ENCODE results near the gene SERINC5. TPM values are rescaled to one million over a fixed set of nuclear protein-coding genes. Genes with fewer than 3 reads are reported as not detected.

Gene SERINC5
- total RNA-seq, 1 experiment from 2014 or later, result 70.6 TPM

DNA sequence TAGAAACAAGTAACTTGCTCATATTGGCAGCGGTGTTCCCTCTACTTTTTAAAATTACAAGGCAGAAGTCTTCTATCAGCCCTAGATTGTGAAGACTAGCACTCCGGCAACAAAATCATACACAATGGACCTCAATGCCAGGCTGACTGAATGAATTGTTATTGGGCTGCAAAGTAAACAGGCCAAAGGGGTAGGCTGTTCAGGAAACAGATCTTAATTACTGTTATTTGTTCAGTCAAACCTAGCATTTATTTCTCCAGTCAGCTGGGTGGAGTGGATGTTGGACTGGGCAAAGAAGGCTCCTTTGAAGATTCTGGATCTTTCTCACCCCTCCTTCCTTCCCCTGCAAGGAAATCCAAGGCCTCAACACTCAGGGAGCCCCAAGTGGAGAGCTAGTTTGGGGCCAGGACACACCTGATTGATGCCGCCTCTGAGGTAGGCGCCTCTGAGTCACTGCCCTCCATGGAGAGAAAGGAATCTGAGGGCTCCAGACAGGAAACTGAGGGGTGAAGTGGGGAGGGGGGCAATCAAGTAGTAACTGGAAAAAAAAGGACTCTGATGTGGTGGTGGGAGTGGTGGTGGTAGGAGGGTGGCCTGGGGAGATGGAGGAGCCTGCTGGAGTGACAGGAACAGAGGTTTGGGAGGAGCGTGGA is 35.5 kb downstream of the SERINC5 start:
- peaks cover 14% of the 10 kb centered on the region for H3K4me1 ChIP-seq (ENCODE audit: control insufficient read depth, insufficient read depth, low read length)
- ATAC-seq (no peak), DNase-seq (ENCODE audit: low read depth, low spot score) (no peak)
- in situ Hi-C loops (cut with HindIII; ENCODE audit: low pct_unique_long_range_greater_than_20kb, low sequenced_read_pairs) (no loop called here), intact Hi-C loops (cut with micrococcal nuclease; ENCODE audit: unreplicated experiment) (no loop called here)
- H3K27ac ChIP-seq (ENCODE audit: low read length), result no peak overlapping the region
- ChIA-PET CTCF (no interaction called here), POLR2A (no interaction called here)
- BruUV-seq (replicated peaks), result no TSS peak
- H3K4me3 ChIP-seq (ENCODE audit: low read depth in 2 of 2, low read length in 2 of 2), result no peak overlapping the region
- H3K9me3 ChIP-seq (ENCODE audit: control insufficient read depth, insufficient read depth, low read depth, low read length), result no peaks in the 10 kb centered on the region
- H3K27me3 ChIP-seq (ENCODE audit: control insufficient read depth, insufficient read depth, low read length), result no peaks in the 10 kb centered on the region
- TF ChIP-seq, protein P1, sequence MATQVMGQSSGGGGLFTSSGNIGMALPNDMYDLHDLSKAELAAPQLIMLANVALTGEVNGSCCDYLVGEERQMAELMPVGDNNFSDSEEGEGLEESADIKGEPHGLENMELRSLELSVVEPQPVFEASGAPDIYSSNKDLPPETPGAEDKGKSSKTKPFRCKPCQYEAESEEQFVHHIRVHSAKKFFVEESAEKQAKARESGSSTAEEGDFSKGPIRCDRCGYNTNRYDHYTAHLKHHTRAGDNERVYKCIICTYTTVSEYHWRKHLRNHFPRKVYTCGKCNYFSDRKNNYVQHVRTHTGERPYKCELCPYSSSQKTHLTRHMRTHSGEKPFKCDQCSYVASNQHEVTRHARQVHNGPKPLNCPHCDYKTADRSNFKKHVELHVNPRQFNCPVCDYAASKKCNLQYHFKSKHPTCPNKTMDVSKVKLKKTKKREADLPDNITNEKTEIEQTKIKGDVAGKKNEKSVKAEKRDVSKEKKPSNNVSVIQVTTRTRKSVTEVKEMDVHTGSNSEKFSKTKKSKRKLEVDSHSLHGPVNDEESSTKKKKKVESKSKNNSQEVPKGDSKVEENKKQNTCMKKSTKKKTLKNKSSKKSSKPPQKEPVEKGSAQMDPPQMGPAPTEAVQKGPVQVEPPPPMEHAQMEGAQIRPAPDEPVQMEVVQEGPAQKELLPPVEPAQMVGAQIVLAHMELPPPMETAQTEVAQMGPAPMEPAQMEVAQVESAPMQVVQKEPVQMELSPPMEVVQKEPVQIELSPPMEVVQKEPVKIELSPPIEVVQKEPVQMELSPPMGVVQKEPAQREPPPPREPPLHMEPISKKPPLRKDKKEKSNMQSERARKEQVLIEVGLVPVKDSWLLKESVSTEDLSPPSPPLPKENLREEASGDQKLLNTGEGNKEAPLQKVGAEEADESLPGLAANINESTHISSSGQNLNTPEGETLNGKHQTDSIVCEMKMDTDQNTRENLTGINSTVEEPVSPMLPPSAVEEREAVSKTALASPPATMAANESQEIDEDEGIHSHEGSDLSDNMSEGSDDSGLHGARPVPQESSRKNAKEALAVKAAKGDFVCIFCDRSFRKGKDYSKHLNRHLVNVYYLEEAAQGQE (IDR thresholded peaks at IDR 0.05; ENCODE audit: insufficient read depth in 1 of 2, low read depth in 2 of 2, low read length in 1 of 2), result no peak
- TF ChIP-seq SIN3A (IDR thresholded peaks at IDR 0.05; ENCODE audit: borderline replicate concordance, insufficient read depth, low read depth, low read length), result no peak
- TF ChIP-seq POLR2AphosphoS5 (IDR thresholded peaks at IDR 0.05; ENCODE audit: low read depth, low read length), result no peak
- no peak for TF ChIP-seq TCF7L2 (IDR thresholded peaks at IDR 0.05; ENCODE audit: low read depth, low read length)
- TF ChIP-seq, protein P2, sequence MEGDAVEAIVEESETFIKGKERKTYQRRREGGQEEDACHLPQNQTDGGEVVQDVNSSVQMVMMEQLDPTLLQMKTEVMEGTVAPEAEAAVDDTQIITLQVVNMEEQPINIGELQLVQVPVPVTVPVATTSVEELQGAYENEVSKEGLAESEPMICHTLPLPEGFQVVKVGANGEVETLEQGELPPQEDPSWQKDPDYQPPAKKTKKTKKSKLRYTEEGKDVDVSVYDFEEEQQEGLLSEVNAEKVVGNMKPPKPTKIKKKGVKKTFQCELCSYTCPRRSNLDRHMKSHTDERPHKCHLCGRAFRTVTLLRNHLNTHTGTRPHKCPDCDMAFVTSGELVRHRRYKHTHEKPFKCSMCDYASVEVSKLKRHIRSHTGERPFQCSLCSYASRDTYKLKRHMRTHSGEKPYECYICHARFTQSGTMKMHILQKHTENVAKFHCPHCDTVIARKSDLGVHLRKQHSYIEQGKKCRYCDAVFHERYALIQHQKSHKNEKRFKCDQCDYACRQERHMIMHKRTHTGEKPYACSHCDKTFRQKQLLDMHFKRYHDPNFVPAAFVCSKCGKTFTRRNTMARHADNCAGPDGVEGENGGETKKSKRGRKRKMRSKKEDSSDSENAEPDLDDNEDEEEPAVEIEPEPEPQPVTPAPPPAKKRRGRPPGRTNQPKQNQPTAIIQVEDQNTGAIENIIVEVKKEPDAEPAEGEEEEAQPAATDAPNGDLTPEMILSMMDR (IDR thresholded peaks at IDR 0.05), result no peak
- H3K36me3 ChIP-seq (ENCODE audit: control insufficient read depth, insufficient read depth, low read length), result no peaks in the 10 kb centered on the region

DNA sequence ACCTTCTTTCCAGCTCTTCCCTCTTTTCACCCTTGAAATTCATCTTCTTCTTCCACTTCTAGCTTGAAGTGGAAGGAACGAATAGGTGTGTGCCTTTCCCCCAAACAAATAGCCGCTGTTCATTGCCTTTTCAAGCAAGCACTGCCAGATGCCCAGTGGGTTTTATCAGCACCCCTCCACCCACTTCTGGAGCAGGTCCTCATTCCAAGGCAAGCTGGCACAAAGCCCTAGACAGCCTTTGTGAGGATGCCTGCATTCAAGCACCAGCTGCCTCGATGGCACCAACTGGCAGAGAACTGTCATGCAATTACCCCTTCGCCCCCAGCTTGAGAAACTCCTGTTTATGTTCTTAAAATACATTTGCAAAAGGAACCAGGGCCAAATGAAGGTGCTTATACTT is 36.5 kb downstream of the SERINC5 start:
- ATAC-seq (no peak), DNase-seq (ENCODE audit: low read depth, low spot score) (no peak)
- peaks cover 14% of the 10 kb centered on the region for H3K4me1 ChIP-seq (ENCODE audit: control insufficient read depth, insufficient read depth, low read length)
- TF ChIP-seq SIN3A (IDR thresholded peaks at IDR 0.05; ENCODE audit: borderline replicate concordance, insufficient read depth, low read depth, low read length), result no peak
- no peak for TF ChIP-seq POLR2AphosphoS5 (IDR thresholded peaks at IDR 0.05; ENCODE audit: low read depth, low read length)
- TF ChIP-seq TCF7L2 (IDR thresholded peaks at IDR 0.05; ENCODE audit: low read depth, low read length), result no peak
- TF ChIP-seq, protein P2 (IDR thresholded peaks at IDR 0.05), result no peak
- TF ChIP-seq, protein P1 (IDR thresholded peaks at IDR 0.05; ENCODE audit: insufficient read depth in 1 of 2, low read depth in 2 of 2, low read length in 1 of 2), result no peak
- no peaks in the 10 kb centered on the region for H3K9me3 ChIP-seq (ENCODE audit: control insufficient read depth, insufficient read depth, low read depth, low read length)
- H3K36me3 ChIP-seq (ENCODE audit: control insufficient read depth, insufficient read depth, low read length), result no peaks in the 10 kb centered on the region
- intact Hi-C loops (cut with micrococcal nuclease; ENCODE audit: unreplicated experiment), result no loop called here
- H3K27ac ChIP-seq (ENCODE audit: low read length), result no peak overlapping the region
- BruUV-seq (replicated peaks), result no TSS peak
- ChIA-PET CTCF (no interaction called here), POLR2A (no interaction called here)
- H3K27me3 ChIP-seq (ENCODE audit: control insufficient read depth, insufficient read depth, low read length), result no peaks in the 10 kb centered on the region
- H3K4me3 ChIP-seq (ENCODE audit: low read depth in 2 of 2, low read length in 2 of 2), result no peak overlapping the region
- in situ Hi-C loops (cut with HindIII; ENCODE audit: low pct_unique_long_range_greater_than_20kb, low sequenced_read_pairs), result no loop called here

Data from Panc1 (cell line).